HG03442 (cell line): Measurements from ENCODE around the gene G2E3.
A peak's percentile ranks its signal among the peaks of the same experiment; 100 is the strongest.
"Not testable (repeated sequence)": the region's sequence is repeated elsewhere in the genome, so short reads cannot be mapped to it uniquely, and the experiment has no call there.

Source experiments
- ATAC-seq: cut with Tn5 transposase; IDR thresholded peaks from one replicate; pipeline ENCODE4 v1.9.1; 2021; ENCODE audit warnings: mild to moderate bottlenecking, moderate library complexity; ENCODE audit not compliant: unreplicated experiment

The G2E3 gene

DNA sequence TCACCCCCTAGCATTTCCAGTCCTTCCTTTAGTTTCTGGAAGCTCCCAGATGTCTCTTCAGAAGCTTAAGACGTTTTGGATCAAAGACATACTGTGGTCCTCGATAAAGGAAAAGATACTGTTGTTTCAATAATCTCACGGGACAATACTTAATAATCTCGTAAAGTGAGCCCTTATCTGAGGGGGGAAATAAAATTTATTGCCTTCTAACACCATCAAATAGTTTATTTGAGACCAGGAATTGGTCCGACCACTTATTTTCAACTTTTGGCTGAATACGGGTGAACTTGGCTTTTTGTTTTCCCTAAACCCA lies 640 bp upstream of the G2E3 start:
- no peak for ATAC-seq

GRCh38 chr14:30559638-30560091 lies 707 bp downstream of the G2E3 start:
- peak; percentile 19 for ATAC-seq

DNA sequence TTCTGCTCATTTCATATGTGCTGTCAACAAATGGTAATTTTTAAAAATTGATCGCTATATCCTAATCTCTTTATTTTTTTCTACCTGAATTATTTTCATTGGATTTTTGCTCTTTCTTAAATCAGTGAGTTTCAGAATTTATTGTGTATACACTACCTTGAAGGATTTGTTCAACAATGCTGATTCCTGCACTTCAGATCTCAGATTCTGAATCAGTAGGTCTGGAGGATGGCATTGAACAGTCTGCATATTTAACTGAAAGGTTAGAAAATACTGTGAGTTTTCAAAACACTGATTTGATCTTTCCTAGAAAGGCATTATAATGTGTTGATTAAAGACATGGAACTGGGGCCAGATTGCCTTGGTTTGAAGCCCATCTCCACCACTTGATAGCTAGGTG lies 1.6 kb downstream of the G2E3 start:
- ATAC-seq: no peak

DNA sequence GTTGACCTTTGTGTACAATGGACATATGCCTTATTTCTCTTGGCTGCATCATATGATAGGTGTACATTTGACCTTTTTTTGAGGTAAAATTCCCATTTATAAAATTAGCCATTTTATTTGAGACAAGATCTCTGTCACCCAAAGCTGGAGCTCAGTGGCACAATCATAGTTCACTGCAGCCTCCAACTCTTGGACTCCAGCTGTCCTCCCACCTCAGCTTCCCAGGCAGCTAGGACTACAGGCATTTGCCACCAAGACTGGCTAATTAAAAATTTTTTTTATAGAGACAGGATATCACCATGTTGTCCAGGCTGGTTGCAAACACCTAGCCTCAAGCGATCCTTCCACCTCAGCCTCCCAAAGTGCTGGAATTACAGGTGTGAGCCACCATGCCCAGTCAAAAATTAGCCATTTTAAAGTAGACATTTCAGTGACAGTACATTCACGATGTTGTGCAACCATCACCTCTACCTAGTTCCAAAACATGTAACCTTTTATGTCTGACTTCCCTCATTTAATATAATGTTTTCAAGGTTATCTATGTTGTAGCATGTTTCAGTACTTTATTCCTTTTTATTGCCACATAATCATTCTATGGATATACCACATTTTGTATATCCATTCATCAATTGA lies 5.4 kb downstream of the G2E3 start:
- no peak for ATAC-seq

DNA sequence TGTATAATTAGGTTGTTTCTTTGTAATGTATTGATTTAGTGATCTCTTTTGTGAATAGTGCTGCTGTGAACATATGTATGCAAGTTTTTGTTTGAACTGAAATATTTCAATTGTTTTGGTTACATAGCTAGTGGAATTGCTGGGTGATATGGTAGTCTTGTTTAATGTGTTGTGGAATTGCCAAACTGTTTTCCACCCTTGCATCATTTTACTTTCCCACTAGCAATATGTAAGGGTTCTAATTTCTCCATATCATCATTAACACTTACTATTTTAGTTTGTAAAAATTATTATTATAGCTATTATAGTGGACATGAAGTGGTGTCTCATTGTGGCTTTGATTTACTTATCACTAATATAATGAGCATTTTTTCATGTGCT lies 5.9 kb downstream of the G2E3 start:
- ATAC-seq: no peak

- ATAC-seq: no peak
These were observed 10.4 kb downstream of the G2E3 start for GRCh38 chr14:30569216-30569902.

GRCh38 chr14:30569903-30570226 lies 10.9 kb downstream of the G2E3 start:
- no peak for ATAC-seq

DNA sequence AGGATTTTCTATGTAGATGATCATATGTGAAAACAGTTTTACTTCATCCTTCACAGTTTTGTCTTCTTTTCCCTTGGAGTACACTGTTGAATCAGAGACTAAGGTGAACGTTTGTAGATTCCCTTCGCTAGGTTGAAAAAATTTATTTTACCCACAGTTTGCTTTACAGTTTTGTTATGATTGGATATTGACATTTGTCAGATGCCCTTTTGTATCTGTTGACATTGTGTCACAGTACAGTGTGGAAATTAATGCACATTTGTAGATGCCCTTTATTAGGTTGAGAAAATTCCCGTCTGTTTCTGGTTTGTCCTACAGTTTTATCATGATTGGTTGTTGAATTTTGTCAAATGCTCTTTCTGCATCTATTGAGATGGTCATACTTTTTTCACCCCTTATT lies 13.3 kb downstream of the G2E3 start:
- no peak for ATAC-seq

- ATAC-seq: no peak
These were observed 13.8 kb downstream of the G2E3 start for GRCh38 chr14:30572771-30573170.

DNA sequence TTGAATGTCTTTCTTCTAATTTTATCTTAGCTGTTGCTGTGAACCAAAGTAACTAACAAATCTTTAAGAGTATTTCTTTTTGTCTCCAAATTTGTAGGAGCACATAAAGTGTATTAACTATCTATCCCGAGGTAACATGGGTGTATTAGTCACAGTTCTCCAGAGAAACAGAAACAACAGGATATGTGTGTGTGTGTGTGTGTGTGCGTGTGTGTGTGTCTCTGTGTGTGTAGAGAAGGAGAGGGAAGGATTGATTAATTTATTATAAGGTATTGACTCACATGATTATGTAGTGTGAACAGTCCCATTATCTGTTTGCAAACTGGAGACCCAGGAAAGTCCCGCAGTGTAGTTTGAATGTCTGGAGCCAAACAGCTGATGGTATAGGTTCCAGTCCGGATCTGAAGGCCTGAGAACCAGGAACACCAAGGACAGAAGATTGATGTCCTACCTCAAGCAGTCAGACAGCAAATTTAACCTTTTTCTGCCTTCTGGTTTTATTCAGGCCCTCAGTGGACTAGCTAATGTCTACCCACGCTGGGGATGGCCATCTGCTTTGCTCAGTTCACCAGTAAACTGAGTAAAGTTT lies 14.4 kb downstream of the G2E3 start:
- no peak for ATAC-seq

- ATAC-seq: no peak
These were observed 15.0 kb downstream of the G2E3 start for GRCh38 chr14:30573966-30574365.

DNA sequence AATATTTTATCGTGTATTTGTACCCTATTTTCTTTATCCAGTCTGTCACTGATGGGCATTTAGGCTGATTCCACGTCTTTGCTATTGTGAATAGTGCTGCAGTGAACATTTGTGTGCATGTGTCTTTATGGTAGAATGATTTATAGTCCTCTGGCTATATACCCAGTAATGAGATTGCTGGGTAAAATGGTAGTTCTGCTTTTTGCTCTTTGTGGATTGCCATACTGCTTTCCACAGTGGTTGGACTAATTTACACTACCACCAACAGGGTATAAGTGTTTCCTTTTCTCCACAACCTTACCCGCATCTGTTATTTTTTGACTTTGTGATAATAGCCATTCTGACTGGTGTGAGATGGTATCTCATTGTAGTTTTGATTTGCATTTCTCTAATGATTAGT lies 15.8 kb downstream of the G2E3 start:
- ATAC-seq: not testable (repeated sequence)

- not testable (repeated sequence) for ATAC-seq
These were observed 17.4 kb downstream of the G2E3 start for GRCh38 chr14:30576333-30576732.

DNA sequence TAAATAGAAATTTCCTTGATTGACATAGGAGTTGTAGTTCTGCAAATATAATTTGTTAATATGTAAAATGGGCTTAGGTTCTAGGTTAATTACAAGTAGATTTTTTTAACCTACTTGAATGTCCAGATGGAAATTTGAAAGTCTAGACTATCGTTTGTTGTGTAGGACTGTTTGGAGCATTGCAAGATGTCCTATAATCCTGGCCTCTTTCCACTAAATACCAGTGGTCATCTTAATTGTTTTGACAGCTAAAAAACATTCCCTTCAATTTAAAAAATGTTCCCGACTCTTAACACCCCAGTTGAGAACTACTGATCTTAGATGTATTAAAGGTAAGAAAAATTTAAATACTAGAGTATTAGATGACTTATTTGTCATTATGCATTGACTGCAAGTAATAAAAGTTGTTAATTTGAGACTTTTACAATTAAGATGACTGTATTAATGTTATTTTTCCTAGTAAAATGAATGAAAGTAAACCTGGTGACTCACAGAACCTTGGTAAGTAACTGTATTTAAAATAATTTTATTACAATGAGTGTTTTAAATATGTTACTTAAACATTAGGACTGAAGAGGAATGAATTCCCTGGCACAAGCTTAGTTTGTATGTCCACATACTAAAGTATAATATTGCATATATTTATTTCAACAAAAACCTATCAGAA lies 21.8 kb downstream of the G2E3 start:
- ATAC-seq: no peak

GRCh38 chr14:30581283-30581625 lies 22.3 kb downstream of the G2E3 start:
- ATAC-seq: no peak

DNA sequence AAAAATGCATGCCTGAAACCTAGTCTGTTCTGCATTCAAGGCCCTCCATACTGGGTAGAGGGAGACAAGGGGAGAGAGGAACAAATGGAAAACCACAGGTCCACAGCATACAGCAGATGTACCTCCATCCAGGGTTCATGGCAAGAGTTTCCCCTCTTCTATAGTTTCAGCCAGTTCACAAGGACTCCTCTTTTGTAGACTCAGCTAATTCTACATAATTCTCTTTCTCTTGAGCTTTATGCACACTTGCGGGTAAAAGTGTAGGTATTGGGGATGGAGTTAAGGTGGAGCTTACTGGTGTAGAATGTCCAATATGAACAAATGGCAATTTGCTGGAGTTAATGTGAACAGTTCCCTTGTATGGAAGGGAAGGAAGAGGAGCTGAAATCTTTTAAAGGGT lies 23.4 kb downstream of the G2E3 start:
- no peak for ATAC-seq

- ATAC-seq: no peak
These were observed 25.2 kb downstream of the G2E3 start for GRCh38 chr14:30584058-30584630.

GRCh38 chr14:30585204-30585603 lies 26.2 kb downstream of the G2E3 start:
- ATAC-seq: no peak

DNA sequence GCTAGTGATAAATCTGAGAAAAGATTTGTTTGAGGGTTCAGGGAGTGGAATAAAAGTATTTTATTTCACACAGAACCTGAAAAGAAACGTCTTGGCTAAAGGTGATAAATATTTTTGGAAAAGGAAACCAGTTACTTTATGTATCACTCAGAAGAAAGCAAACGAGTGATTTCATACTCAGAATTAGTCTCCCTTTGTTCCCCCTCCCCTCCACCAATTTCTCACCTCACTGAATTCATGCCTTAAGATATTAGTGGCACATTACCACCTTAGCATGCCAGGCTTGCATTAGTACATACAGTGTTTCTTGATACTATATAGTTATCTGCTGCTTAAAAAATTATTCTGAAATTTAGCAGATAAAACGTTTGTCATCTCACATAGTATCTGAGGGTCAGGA lies 28.2 kb downstream of the G2E3 start:
- ATAC-seq: peak; percentile 46

DNA sequence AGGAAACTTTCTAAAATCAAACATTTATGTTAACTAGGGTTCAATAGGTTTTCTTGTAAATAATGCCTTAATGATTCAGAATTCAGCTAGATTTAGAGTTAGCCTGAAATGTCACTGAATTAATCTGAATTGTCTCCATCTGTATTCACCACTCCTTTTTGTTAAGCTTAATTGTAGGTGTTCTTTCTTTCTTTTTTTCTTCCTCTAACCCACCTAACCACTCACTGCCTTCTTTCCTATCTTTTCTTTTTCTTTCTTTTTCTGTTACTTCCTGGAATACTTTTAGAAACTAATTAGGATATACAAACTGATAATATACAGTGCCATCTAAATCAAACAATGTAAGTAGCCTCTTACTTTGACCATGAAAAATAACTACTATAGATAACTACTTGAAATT lies 29.9 kb downstream of the G2E3 start:
- ATAC-seq: no peak

- no peak for ATAC-seq
These were observed 38.0 kb downstream of the G2E3 start for GRCh38 chr14:30596935-30597334.

DNA sequence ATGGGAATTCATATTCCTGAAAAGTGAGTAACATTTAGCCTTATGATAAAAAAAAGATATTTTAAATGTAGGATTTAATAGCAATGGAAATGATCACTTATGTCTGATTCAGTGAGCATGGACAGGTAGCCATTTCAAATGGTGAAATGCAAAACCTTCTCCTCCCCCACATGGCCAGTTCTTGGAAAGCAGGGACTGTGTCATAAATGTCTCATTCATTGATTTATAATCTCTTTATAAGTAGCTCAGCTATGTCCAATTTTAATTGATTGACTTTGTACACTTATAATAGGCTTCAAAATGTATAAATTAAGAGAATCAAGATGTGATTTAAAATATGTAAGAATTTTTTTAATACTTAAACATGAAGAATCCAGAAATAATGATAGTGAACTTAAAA lies 38.5 kb downstream of the G2E3 start:
- ATAC-seq: no peak
